ENCODE measurements around the gene WDR86.

Gene WDR86

DNA sequence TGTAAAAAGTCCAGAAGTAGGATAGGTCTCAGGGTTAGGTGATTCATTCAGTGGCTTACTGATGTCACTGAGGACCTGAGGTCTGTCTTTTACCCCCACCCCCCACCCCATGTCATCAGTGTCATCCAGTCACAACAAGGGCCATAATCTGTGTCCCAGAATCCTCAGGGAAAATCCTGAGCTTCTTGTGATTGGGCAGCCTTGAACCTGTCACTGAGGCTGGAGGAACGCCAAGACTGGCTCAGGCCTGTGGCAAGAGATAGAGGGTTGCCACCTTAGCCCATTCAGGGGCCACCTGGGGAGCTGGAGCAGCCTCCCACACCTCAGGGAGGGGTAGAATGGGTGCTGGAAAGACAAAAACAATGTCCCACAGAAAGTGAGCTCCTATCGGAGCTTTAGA, 38.6 kb downstream of the WDR86 start:
- no peak for DNase-seq (ENCODE audit: low read depth)
- Histone ChIP-seq H3K9ac (ENCODE audit: low read length) (no peak overlapping the region), H3K27me3 (replicated peaks; ENCODE audit: control insufficient read depth, insufficient read depth, low read length) (no peaks in the 10 kb centered on the region), H3K4me3 (ENCODE audit: low read length) (no peak overlapping the region), H3K9me3 (ENCODE audit: control insufficient read depth, low read length) (no peaks in the 10 kb centered on the region), H3K4me1 (ENCODE audit: control insufficient read depth, insufficient read depth, low read length) (peaks cover 17% of the 10 kb centered on the region), H3K36me3 (ENCODE audit: control insufficient read depth, insufficient read depth, low read length, severe bottlenecking) (peaks cover 37% of the 10 kb centered on the region)

- peaks cover 21% of the 10 kb centered on the region for H3K4me1 ChIP-seq (ENCODE audit: control insufficient read depth, insufficient read depth, low read length)
- H3K9ac ChIP-seq (ENCODE audit: low read length): peak overlapping the region; percentile 46
- H3K4me3 ChIP-seq (ENCODE audit: low read length): no peak overlapping the region
- H3K9me3 ChIP-seq (ENCODE audit: control insufficient read depth, low read length): no peaks in the 10 kb centered on the region
- peaks cover 26% of the 10 kb centered on the region for H3K36me3 ChIP-seq (ENCODE audit: control insufficient read depth, insufficient read depth, low read length, severe bottlenecking)
- DNase-seq (ENCODE audit: low read depth): peak; percentile 89
- no peaks in the 10 kb centered on the region for H3K27me3 ChIP-seq (replicated peaks; ENCODE audit: control insufficient read depth, insufficient read depth, low read length)
Observed at GRCh38 chr7:151368136-151368571, 41.7 kb downstream of the WDR86 start.

- Histone ChIP-seq H3K4me1 (ENCODE audit: control insufficient read depth, insufficient read depth, low read length) (peaks cover 21% of the 10 kb centered on the region), H3K9ac (ENCODE audit: low read length) (peak overlapping the region; percentile 46), H3K4me3 (ENCODE audit: low read length) (no peak overlapping the region), H3K9me3 (ENCODE audit: control insufficient read depth, low read length) (no peaks in the 10 kb centered on the region), H3K27me3 (replicated peaks; ENCODE audit: control insufficient read depth, insufficient read depth, low read length) (no peaks in the 10 kb centered on the region), H3K36me3 (ENCODE audit: control insufficient read depth, insufficient read depth, low read length, severe bottlenecking) (peaks cover 35% of the 10 kb centered on the region)
- peak; percentile 49 for DNase-seq (ENCODE audit: low read depth)
Observed at GRCh38 chr7:151367284-151367683, 42.6 kb downstream of the WDR86 start.

- DNase-seq (ENCODE audit: low read depth): peak; percentile 77
- no peak overlapping the region for H3K4me3 ChIP-seq (ENCODE audit: low read length)
- peaks cover 37% of the 10 kb centered on the region for H3K36me3 ChIP-seq (ENCODE audit: control insufficient read depth, insufficient read depth, low read length, severe bottlenecking)
- no peaks in the 10 kb centered on the region for H3K9me3 ChIP-seq (ENCODE audit: control insufficient read depth, low read length)
- H3K27me3 ChIP-seq (replicated peaks; ENCODE audit: control insufficient read depth, insufficient read depth, low read length): no peaks in the 10 kb centered on the region
- peak overlapping the region; percentile 45 for H3K9ac ChIP-seq (ENCODE audit: low read length)
- H3K4me1 ChIP-seq (ENCODE audit: control insufficient read depth, insufficient read depth, low read length): peaks cover 21% of the 10 kb centered on the region
Observed at GRCh38 chr7:151366880-151367222, 43.0 kb downstream of the WDR86 start.

- Histone ChIP-seq H3K9me3 (ENCODE audit: control insufficient read depth, low read length) (no peaks in the 10 kb centered on the region), H3K27me3 (replicated peaks; ENCODE audit: control insufficient read depth, insufficient read depth, low read length) (no peaks in the 10 kb centered on the region), H3K4me1 (ENCODE audit: control insufficient read depth, insufficient read depth, low read length) (peaks cover 23% of the 10 kb centered on the region), H3K36me3 (ENCODE audit: control insufficient read depth, insufficient read depth, low read length, severe bottlenecking) (peaks cover 36% of the 10 kb centered on the region), H3K4me3 (ENCODE audit: low read length) (no peak overlapping the region), H3K9ac (ENCODE audit: low read length) (peak overlapping the region; percentile 45)
- DNase-seq (ENCODE audit: low read depth): peak; percentile 62
Observed at GRCh38 chr7:151366166-151366879, 43.5 kb downstream of the WDR86 start.

- Histone ChIP-seq H3K9ac (ENCODE audit: low read length) (no peak overlapping the region), H3K27me3 (replicated peaks; ENCODE audit: control insufficient read depth, insufficient read depth, low read length) (no peaks in the 10 kb centered on the region), H3K9me3 (ENCODE audit: control insufficient read depth, low read length) (no peaks in the 10 kb centered on the region), H3K4me1 (ENCODE audit: control insufficient read depth, insufficient read depth, low read length) (peaks cover 27% of the 10 kb centered on the region), H3K4me3 (ENCODE audit: low read length) (no peak overlapping the region), H3K36me3 (ENCODE audit: control insufficient read depth, insufficient read depth, low read length, severe bottlenecking) (peaks cover 40% of the 10 kb centered on the region)
- no peak for DNase-seq (ENCODE audit: low read depth)
Observed at GRCh38 chr7:151363182-151363581, 46.7 kb downstream of the WDR86 start.

DNA sequence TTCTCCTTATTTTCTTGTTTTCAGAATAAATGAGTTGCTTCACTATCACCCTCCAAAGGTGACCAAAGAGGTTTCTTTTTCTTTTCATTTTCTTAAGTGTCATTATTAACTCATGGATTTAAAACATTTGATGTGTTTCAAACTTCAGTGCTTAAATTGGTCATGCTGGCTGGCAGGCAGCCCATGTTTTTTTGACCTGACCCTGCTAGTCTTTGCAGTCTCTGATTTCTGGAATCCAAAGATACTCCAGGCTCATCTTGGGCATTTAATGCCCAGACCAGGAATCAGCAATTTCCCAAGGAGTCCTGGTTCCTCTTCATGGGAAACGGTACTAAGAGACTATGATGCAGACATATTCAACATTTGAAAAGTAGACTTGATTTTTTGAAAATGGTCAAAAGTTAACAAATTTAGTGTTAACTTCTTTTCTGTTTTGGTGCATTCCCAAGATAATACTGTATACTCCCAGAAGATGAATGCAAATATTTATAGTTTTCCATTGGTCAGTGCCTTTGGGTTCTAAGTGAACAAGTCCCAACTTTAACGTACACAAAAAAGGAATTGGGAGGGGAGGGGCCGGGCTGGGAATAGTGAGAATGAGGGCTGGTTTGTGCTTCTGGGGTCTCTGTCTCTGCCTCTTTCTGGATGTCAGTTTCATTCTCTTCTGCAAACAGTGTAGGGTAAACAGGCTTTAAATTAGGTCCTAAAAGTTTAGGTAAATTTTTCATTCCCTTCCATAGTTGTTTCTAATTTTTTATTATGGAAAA, 48.5 kb downstream of the WDR86 start:
- Histone ChIP-seq H3K4me1 (ENCODE audit: control insufficient read depth, insufficient read depth, low read length) (peaks cover 11% of the 10 kb centered on the region), H3K4me3 (ENCODE audit: low read length) (no peak overlapping the region), H3K27me3 (replicated peaks; ENCODE audit: control insufficient read depth, insufficient read depth, low read length) (no peaks in the 10 kb centered on the region), H3K9me3 (ENCODE audit: control insufficient read depth, low read length) (no peaks in the 10 kb centered on the region), H3K36me3 (ENCODE audit: control insufficient read depth, insufficient read depth, low read length, severe bottlenecking) (peaks cover 51% of the 10 kb centered on the region), H3K9ac (ENCODE audit: low read length) (no peak overlapping the region)
- peak; percentile 39 for DNase-seq (ENCODE audit: low read depth)

DNA sequence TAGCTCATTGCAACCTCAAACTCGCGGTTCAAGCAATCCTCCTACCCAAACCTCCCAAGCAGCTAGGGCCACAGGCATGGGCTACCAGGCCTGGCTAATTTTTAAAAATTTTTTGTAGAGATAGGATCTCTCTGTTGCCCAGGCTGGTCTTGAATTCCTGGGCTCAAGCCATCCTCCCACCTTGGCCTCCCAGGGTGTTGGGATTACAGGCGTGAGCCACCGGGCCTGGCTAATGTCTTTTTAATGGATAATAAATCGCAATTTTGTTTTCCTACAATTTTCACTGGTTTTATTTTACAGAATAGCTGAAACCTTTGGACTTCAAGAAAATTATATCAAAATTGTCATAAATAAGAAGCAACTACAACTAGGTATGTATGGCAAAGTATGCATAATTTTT, 57.3 kb downstream of the WDR86 start:
- no peak overlapping the region for H3K4me3 ChIP-seq (ENCODE audit: low read length)
- H3K36me3 ChIP-seq (ENCODE audit: control insufficient read depth, insufficient read depth, low read length, severe bottlenecking): peaks cover 81% of the 10 kb centered on the region
- H3K9me3 ChIP-seq (ENCODE audit: control insufficient read depth, low read length): no peaks in the 10 kb centered on the region
- no peak overlapping the region for H3K9ac ChIP-seq (ENCODE audit: low read length)
- no peak for DNase-seq (ENCODE audit: low read depth)
- no peaks in the 10 kb centered on the region for H3K27me3 ChIP-seq (replicated peaks; ENCODE audit: control insufficient read depth, insufficient read depth, low read length)
- peaks cover 4% of the 10 kb centered on the region for H3K4me1 ChIP-seq (ENCODE audit: control insufficient read depth, insufficient read depth, low read length)

DNA sequence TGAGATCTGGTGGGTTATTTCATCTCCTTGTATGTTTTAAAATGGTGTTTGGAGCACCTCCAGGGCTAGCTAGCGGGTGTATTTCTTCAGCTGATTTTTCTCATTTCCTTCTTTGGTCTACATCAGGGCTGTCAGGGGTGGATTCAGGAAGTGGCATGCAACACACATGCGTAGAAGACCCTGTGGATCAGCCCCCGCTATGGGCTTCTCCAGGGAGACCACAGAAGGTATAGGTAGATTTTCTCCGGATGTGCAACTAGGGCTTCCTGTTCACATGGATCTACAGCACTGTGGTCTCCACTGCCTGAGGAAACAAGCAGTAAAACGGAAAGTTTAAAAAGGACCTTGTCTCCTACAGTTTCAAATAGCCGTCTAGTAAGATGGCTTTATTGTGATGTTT, 57.9 kb downstream of the WDR86 start:
- Histone ChIP-seq H3K9ac (ENCODE audit: low read length) (no peak overlapping the region), H3K9me3 (ENCODE audit: control insufficient read depth, low read length) (no peaks in the 10 kb centered on the region), H3K27me3 (replicated peaks; ENCODE audit: control insufficient read depth, insufficient read depth, low read length) (no peaks in the 10 kb centered on the region), H3K36me3 (ENCODE audit: control insufficient read depth, insufficient read depth, low read length, severe bottlenecking) (peaks cover 80% of the 10 kb centered on the region), H3K4me3 (ENCODE audit: low read length) (no peak overlapping the region), H3K4me1 (ENCODE audit: control insufficient read depth, insufficient read depth, low read length) (peaks cover 4% of the 10 kb centered on the region)
- no peak for DNase-seq (ENCODE audit: low read depth)

DNA sequence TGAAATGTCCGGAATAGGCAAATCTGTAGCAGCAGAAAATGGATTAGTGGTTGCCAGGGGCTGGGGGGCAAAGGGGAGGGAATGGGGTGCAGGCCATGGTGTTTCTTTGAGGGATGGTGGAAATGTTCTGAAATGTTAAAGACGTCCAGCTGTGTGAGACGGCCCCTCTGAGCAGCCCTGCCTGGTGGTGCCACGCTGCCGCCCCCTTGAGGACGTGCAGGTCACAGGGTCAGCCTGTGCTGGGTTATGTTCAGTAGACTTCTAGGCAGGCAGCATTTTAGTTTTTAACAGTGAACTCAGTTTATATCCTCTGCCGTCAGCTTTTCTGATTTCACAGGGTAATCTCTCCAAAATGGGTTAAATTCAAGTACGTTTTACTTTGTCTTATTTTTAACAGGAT, 58.8 kb downstream of the WDR86 start:
- DNase-seq (ENCODE audit: low read depth): no peak
- no peak overlapping the region for H3K4me3 ChIP-seq (ENCODE audit: low read length)
- H3K9ac ChIP-seq (ENCODE audit: low read length): no peak overlapping the region
- H3K4me1 ChIP-seq (ENCODE audit: control insufficient read depth, insufficient read depth, low read length): peaks cover 12% of the 10 kb centered on the region
- no peaks in the 10 kb centered on the region for H3K9me3 ChIP-seq (ENCODE audit: control insufficient read depth, low read length)
- H3K27me3 ChIP-seq (replicated peaks; ENCODE audit: control insufficient read depth, insufficient read depth, low read length): no peaks in the 10 kb centered on the region
- peaks cover 82% of the 10 kb centered on the region for H3K36me3 ChIP-seq (ENCODE audit: control insufficient read depth, insufficient read depth, low read length, severe bottlenecking)

DNA sequence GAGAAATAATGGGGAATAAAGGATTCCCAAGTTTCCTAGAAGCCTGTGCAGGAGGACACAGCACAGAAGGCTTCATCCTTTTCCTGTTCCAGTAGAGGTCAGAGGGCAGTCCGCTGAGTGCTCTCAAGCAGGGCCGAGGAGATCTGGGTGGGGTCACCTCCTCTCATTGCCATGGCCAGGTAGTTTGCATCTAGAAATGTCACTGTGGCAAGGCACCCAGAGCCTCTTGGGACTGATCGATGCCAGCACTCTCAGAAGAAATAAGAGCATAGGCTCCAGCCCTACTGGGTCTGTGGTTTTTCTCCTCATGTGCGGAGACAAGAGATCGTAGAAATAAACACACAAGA, 60.4 kb downstream of the WDR86 start:
- no peak overlapping the region for H3K9ac ChIP-seq (ENCODE audit: low read length)
- no peak for DNase-seq (ENCODE audit: low read depth)
- H3K4me1 ChIP-seq (ENCODE audit: control insufficient read depth, insufficient read depth, low read length): peaks cover 18% of the 10 kb centered on the region
- H3K27me3 ChIP-seq (replicated peaks; ENCODE audit: control insufficient read depth, insufficient read depth, low read length): no peaks in the 10 kb centered on the region
- no peak overlapping the region for H3K4me3 ChIP-seq (ENCODE audit: low read length)
- H3K9me3 ChIP-seq (ENCODE audit: control insufficient read depth, low read length): no peaks in the 10 kb centered on the region
- peaks cover 78% of the 10 kb centered on the region for H3K36me3 ChIP-seq (ENCODE audit: control insufficient read depth, insufficient read depth, low read length, severe bottlenecking)

All from adipocyte (in vitro differentiated cells).